Placental epithelial cell (primary cell): ENCODE data around the gene CASP5. TPM values are rescaled to one million over a fixed set of nuclear protein-coding genes. Genes with fewer than 3 reads are reported as not detected.

ENCODE experiments used
- total RNA-seq: library from RNA; depleted of rRNA; stranded (reverse); fragments of >200 nt; gene quantifications from 2 replicates; pipeline ENCODE4 v1.2.3, GENCODE V29; 2012

CASP5 gene
- total RNA-seq: not detected in 2 replicates

GRCh38 chr11:105023003-105023402, at the start of gene CASP5:
Gene CASP5 (minus strand): TSS chr11:105023168. CDS start chr11:105023136, 32 bp downstream.

GRCh38 chr11:105044557-105045524, 21.9 kb upstream of the CASP5 start, which contains the start of gene CARD16:
Gene CARD16 (minus strand): TSS chr11:105045335. CDS start chr11:105045297, 38 bp downstream.

GRCh38 chr11:105034813-105035620, 12.0 kb upstream of the CASP5 start, which contains the start of gene CASP1:
Gene CASP1 (minus strand): TSS chr11:105035144. CDS start chr11:105035113, 31 bp downstream.

GRCh38 chr11:104968355-104968855, 54.6 kb downstream of the CASP5 start, which contains the start of gene CASP4:
Gene CASP4 (minus strand): TSS chr11:104968574. CDS start chr11:104968525, 49 bp downstream.

Other genes with a start within 250 kb of the CASP5 start
- gene CASP12, start 124.7 kb downstream of the CASP5 start, total RNA-seq: not detected in 2 replicates
- gene CASP4, start 54.6 kb downstream of the CASP5 start, total RNA-seq: 22.8 and 36.9 TPM in 2 replicates
- 0.22 TPM in 1 of 2 replicates, not detected in the other for gene CASP1, start 12.0 kb upstream of the CASP5 start, total RNA-seq
- gene CARD16, start 22.2 kb upstream of the CASP5 start, total RNA-seq: not detected in 2 replicates
- gene CARD18, start 116.6 kb upstream of the CASP5 start, total RNA-seq: 0.11 TPM in 1 of 2 replicates, not detected in the other